Stimulated activated CD8-positive, alpha-beta memory T cell treated with anti-CD3 and anti-CD28 coated beads, Interleukin-7, amount 100 ng/mL, for 1 hour (primary cell): ENCODE measurements around the gene CCDC148.

ENCODE experiments used
- DNase-seq, 2 donors: peaks; one replicate each; pipeline ENCODE4 v3.0.0-alpha.2; 2020; ENCODE audit warnings: low read depth in 2 of 2

Gene CCDC148

DNA sequence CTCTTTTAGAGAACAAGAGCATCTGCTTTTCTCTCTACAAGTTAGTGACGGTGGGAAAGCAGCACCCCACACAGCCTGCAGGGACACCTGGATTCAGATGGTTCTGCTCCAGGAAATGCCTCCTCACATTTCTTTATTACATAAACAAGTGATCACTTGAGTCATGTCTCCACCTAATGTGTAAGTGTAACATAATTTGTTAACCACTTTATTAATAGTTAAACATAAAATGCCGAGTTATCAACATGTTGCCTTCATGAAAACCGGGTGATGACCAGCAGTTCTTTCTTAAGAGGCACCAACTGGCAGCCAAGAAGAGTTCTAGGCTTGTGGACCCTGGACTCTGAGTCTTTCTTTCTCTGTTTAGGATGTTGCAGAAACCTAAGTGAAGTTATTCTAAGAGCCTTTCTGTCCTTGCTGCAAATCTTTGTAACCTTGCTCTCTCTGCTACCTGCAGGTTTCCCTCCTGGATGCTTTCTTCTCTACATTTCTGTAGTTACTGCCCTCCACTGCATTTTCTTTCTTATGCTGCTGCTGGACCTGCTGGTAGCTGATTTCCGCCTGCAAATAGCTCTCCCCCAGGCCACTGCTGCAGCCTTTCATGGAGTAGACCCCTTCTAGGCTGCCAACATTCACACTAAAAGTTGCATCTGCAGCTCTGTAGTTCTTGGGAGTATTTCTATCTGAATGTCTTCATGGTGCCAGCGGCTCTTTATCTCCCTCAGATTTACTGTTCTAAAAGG is 330.6 kb downstream of the CCDC148 start:
- DNase-seq, result no peak

GRCh38 chr2:158124896-158125295 is 331.7 kb downstream of the CCDC148 start:
- no peak for DNase-seq
